ENCODE data around the gene GRHPR. TPM values are rescaled to one million over a fixed set of nuclear protein-coding genes. Genes with fewer than 3 reads are reported as not detected.
"Not testable (repeated sequence)": the region's sequence is repeated elsewhere in the genome, so short reads cannot be mapped to it uniquely, and the experiment has no call there.

GRHPR gene
- total RNA-seq, 4 donors from 2014 or later = 135 to 143 (median 138) TPM

DNA sequence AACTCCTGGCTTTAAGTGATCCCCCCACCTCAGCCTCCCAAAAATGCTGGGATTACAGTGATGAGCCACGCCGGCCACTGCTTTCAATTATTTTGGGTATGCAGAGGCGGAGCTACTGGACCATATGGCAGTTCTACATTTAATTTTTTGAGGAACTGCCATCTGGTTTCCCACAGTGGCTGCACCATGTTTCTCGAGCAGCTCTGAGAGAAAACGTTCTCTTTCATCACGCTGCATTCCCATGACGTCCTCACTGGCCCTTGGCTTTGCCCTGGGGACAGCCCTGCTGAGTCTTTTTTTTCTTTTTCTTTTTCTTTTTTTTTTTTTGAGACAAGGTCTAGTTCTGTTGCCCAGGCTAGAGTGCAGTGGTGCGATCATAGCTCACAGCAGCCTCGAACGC, 35.5 kb upstream of the GRHPR start:
- intact Hi-C loops (cut with DNase I) = no loop called here

GRCh38 chr9:37390759-37391158, 31.7 kb upstream of the GRHPR start:
- H3K27ac ChIP-seq (replicated peaks in 1 of 4) = no peak overlapping the region
- WGBS = 37% methylated on average over 7 of the region's 7 CpGs
- H3K4me1 ChIP-seq = no peaks in the 10 kb centered on the region
- TF ChIP-seq CTCF (IDR thresholded peaks at IDR 0.05) (peak in 1 of 3 experiments; percentile 4), POLR2AphosphoS5 (IDR thresholded peaks at IDR 0.05) (no peak)
- intact Hi-C loops (cut with DNase I) = no loop called here
- H3K4me3 ChIP-seq = no peak overlapping the region
- no peak for DNase-seq (ENCODE audit: extremely low spot score)
- H3K27me3 ChIP-seq = no peaks in the 10 kb centered on the region
- no peaks in the 10 kb centered on the region for H3K36me3 ChIP-seq
- H3K9me3 ChIP-seq = no peaks in the 10 kb centered on the region

More for the DNA sequence above, 35.5 kb upstream of the GRHPR start:
- no peak overlapping the region for H3K4me3 ChIP-seq
- no peak for DNase-seq (ENCODE audit: extremely low spot score)
- H3K36me3 ChIP-seq = no peaks in the 10 kb centered on the region
- H3K4me1 ChIP-seq = no peaks in the 10 kb centered on the region
- TF ChIP-seq POLR2A (IDR thresholded peaks at IDR 0.05; ENCODE audit: low read depth) (no peak), POLR2AphosphoS5 (IDR thresholded peaks at IDR 0.05) (no peak), CTCF (IDR thresholded peaks at IDR 0.05) (no peak), EP300 (IDR thresholded peaks at IDR 0.05) (no peak)
- no peaks in the 10 kb centered on the region for H3K27me3 ChIP-seq
- H3K9me3 ChIP-seq = no peaks in the 10 kb centered on the region
- H3K27ac ChIP-seq (replicated peaks in 1 of 4) = no peak overlapping the region
- WGBS = 83% methylated on average over 10 of the region's 10 CpGs

GRCh38 chr9:37392272-37392671, 30.2 kb upstream of the GRHPR start:
- intact Hi-C loops (cut with DNase I) = no loop called here
- H3K27me3 ChIP-seq = no peaks in the 10 kb centered on the region
- no peaks in the 10 kb centered on the region for H3K36me3 ChIP-seq
- no peak overlapping the region for H3K27ac ChIP-seq (replicated peaks in 1 of 4)
- 79% methylated on average over 8 of the region's 8 CpGs for WGBS
- no peaks in the 10 kb centered on the region for H3K4me1 ChIP-seq
- TF ChIP-seq CTCF (IDR thresholded peaks at IDR 0.05) = no peak
- TF ChIP-seq EP300 (IDR thresholded peaks at IDR 0.05) = no peak
- TF ChIP-seq POLR2AphosphoS5 (IDR thresholded peaks at IDR 0.05) = no peak
- no peak for TF ChIP-seq POLR2A (IDR thresholded peaks at IDR 0.05; ENCODE audit: low read depth)
- DNase-seq (ENCODE audit: extremely low spot score) = no peak
- H3K9me3 ChIP-seq = no peaks in the 10 kb centered on the region
- no peak overlapping the region for H3K4me3 ChIP-seq

DNA sequence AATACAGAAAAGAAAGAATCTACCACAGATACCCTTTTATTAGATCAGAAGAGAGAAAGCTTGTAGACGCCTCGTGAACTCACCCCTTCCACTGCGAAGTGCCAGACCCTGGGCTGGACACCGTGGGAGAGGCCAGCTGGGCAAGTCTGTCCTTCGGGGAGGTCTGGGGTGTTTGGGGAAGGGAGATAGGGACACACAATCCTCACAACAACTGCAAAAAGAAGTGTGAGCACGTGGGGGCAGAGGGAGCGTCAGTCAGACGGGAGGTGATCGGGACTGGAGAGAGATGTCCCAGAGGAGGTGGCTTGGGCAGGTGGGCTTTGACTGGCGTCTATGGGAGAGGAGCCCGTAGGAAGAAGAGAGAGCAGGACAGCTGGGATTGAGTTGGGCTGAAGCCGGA, 27.3 kb upstream of the GRHPR start:
- no peak for DNase-seq (ENCODE audit: extremely low spot score)
- WGBS = 74% methylated on average over 11 of the region's 12 CpGs
- intact Hi-C loops (cut with DNase I) = no loop called here
- H3K27ac ChIP-seq (replicated peaks in 1 of 4) = no peak overlapping the region
- no peaks in the 10 kb centered on the region for H3K9me3 ChIP-seq
- no peaks in the 10 kb centered on the region for H3K27me3 ChIP-seq
- no peaks in the 10 kb centered on the region for H3K36me3 ChIP-seq
- no peaks in the 10 kb centered on the region for H3K4me1 ChIP-seq
- no peak for TF ChIP-seq POLR2A (IDR thresholded peaks at IDR 0.05; ENCODE audit: low read depth)
- no peak overlapping the region for H3K4me3 ChIP-seq

DNA sequence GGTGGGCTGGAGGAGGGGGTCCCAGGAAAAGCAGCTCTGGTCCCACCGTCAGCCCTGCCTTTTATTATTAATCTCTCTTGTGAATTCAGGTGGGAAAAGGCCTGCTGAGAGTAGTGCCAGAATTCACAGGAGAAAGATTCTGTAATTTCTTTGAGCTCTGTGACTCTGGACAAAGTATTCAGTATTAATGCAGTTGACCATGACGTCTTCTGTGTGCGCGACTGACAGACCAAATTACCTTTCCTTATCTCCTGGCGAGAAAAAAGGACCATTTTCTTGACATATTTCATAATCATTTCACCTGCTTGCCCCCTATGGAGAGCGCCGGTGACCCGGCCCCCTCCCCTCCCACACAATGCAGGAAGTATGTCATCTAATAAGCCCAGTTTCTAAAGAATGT, 26.8 kb upstream of the GRHPR start:
- TF ChIP-seq POLR2AphosphoS5 (IDR thresholded peaks at IDR 0.05) = no peak
- TF ChIP-seq POLR2A (IDR thresholded peaks at IDR 0.05; ENCODE audit: low read depth) = no peak
- no peak for TF ChIP-seq CTCF (IDR thresholded peaks at IDR 0.05)
- TF ChIP-seq EP300 (IDR thresholded peaks at IDR 0.05) = no peak
- intact Hi-C loops (cut with DNase I) = no loop called here
- WGBS = 83% methylated on average over 8 of the region's 8 CpGs
- no peaks in the 10 kb centered on the region for H3K27me3 ChIP-seq
- H3K4me1 ChIP-seq = no peaks in the 10 kb centered on the region
- no peak overlapping the region for H3K4me3 ChIP-seq
- no peak for DNase-seq (ENCODE audit: extremely low spot score)
- no peak overlapping the region for H3K27ac ChIP-seq (replicated peaks in 1 of 4)
- no peaks in the 10 kb centered on the region for H3K36me3 ChIP-seq
- H3K9me3 ChIP-seq = no peaks in the 10 kb centered on the region

- H3K4me1 ChIP-seq; H3K9me3 ChIP-seq; H3K27me3 ChIP-seq; DNase-seq (ENCODE audit: extremely low spot score); H3K4me3 ChIP-seq; H3K36me3 ChIP-seq; H3K27ac ChIP-seq (replicated peaks in 1 of 4); intact Hi-C loops (cut with DNase I): not testable (repeated sequence)
- WGBS = 96% methylated on average over 3 of the region's 3 CpGs
These were observed 24.5 kb upstream of the GRHPR start for GRCh38 chr9:37397948-37398347.

Data from esophagus muscularis mucosa (tissue), 4 donors.